Fibroblast of villous mesenchyme (primary cell): ENCODE results near the gene ZNF397. TPM values are rescaled to one million over a fixed set of nuclear protein-coding genes. Genes with fewer than 3 reads are reported as not detected.
"Not testable (repeated sequence)": the region's sequence is repeated elsewhere in the genome, so short reads cannot be mapped to it uniquely, and the experiment has no call there.

ENCODE experiments used
- DNase-seq: peaks from one replicate; pipeline ENCODE4 v3.0.0-alpha.2; 2010; ENCODE audit warnings: low read depth
- H3K4me3 ChIP-seq: 2 replicates; pipeline ENCODE4 v1.5.1; 2011; ENCODE audit warnings: low read depth, mild to moderate bottlenecking, low read length
- total RNA-seq: library from RNA; depleted of rRNA; stranded (reverse); fragments of >200 nt; gene quantifications from 2 replicates; pipeline ENCODE4 v1.2.3, GENCODE V29; 2012
- TF ChIP-seq, protein P1 (sequence below): IDR thresholded peaks from 2 replicates; pipeline ENCODE4 v1.5.1; 2012; ENCODE audit warnings: low read depth, mild to moderate bottlenecking, low read length; ENCODE audit not compliant: insufficient read depth

ZNF397 gene
- total RNA-seq, 1 donor = 8.2 TPM

DNA sequence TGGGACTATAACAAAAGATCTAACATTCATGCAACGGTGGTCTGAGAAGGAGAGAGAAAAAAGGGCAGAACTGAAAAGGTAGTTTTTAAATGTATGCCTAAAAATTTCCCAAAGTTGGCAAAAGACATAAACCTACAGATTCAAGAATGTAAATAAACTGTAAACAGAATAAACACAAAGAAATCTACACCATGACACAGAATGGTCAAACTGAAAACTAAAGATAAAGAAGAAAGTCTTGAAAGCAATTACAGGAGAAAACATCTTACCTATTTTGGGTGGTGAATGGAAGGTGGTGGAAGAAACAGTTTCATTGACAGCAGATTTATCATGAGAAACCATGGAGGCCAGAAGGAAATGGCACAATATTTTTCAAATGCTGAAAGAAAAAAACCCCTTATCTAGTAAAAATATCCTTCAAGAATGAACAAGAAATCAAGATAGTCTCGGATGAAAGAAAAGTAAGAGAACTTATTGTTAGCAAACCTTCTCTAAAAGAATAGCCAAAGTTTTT is 35.6 kb upstream of the ZNF397 start:
- no peak overlapping the region for H3K4me3 ChIP-seq
- TF ChIP-seq, protein P1, sequence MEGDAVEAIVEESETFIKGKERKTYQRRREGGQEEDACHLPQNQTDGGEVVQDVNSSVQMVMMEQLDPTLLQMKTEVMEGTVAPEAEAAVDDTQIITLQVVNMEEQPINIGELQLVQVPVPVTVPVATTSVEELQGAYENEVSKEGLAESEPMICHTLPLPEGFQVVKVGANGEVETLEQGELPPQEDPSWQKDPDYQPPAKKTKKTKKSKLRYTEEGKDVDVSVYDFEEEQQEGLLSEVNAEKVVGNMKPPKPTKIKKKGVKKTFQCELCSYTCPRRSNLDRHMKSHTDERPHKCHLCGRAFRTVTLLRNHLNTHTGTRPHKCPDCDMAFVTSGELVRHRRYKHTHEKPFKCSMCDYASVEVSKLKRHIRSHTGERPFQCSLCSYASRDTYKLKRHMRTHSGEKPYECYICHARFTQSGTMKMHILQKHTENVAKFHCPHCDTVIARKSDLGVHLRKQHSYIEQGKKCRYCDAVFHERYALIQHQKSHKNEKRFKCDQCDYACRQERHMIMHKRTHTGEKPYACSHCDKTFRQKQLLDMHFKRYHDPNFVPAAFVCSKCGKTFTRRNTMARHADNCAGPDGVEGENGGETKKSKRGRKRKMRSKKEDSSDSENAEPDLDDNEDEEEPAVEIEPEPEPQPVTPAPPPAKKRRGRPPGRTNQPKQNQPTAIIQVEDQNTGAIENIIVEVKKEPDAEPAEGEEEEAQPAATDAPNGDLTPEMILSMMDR = no peak
- DNase-seq = no peak

DNA sequence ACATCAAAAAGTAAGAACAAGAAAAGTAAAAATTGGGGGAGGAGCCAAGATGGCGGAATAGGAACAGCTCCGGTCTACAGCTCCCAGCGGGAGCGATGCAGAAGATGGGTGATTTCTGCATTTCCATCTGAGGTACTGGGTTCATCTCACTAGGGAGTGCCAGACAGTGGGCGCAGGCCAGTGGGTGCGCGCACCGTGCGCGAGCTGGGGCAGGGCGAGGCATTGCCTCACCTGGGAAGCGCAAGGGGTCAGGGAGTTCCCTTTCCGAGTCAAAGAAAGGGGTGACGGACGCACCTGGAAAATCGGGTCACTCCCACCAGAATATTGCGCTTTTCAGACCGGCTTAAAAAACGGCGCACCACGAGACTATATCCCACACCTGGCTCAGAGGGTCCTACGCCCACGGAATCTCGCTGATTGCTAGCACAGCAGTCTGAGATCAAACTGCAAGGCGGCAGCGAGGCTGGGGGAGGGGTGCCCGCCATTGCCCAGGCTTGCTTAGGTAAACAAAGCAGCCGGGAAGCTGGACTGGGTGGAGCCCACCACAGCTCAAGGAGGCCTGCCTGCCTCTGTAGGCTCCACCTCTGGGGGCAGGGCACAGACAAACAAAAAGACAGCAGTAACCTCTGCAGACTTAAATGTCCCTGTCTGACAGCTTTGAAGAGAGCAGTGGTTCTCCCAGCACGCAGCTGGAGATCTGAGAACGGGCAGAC is 34.9 kb upstream of the ZNF397 start:
- not testable (repeated sequence) for DNase-seq, H3K4me3 ChIP-seq

DNA sequence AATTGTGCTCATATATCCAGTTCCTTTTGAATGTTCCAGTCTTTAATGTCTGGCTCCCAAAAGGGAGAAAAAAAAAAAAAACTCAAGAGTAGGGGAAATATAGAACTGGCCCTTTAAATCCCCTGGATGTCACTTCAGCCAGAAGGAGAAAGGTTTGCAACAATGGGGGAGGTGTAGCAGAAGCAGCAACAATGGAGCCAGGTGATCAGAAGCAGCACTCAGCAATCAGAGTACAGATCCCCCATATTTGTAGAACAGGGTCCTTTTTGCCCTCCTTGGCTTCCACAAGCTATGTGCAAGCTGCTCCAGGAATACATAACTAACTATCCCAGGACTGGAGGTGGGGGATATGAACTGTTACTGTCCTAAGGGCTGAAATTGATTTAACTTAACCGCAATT is 25.8 kb upstream of the ZNF397 start:
- no peak for DNase-seq
- H3K4me3 ChIP-seq = no peak overlapping the region
- TF ChIP-seq, protein P1 = no peak

DNA sequence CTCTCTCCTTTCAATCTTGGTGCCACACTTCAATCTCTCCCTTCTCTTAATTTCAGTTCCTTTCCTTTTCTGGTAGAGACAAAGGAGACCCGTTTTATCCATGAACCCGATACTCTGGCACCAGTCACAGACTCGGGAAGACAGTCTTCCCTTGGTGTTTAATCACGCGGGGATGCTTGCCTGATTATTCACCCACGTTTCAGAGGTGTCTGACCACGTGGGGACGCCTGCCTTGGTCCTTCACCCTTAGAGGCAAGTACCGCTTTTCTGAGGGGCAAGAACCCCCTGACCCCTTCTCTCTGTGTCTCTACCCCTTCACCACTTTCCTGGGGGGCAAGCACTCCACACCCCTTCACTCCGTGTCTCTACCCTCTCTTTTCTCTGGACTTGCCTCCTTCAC is 24.2 kb upstream of the ZNF397 start:
- not testable (repeated sequence) for H3K4me3 ChIP-seq, DNase-seq

DNA sequence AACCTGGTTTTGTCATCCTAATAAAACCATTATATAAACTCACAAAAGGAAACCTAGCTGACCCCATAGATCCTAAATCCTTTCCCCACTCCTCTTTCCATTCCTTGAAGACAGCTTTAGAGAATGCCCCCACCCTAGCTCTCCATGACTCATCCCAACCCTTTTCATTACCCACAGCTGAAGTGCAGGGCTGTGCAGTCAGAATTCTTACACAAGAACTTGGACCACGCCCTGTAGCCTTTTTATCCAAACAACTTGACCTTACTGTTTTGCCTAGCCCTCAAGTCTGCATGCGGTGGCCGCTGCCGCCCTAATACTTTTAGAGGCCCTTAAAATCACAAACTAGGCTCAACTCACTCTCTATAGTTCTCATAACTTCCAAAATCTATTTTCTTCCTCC is 21.5 kb upstream of the ZNF397 start:
- not testable (repeated sequence) for H3K4me3 ChIP-seq
- DNase-seq = peak; percentile 67

DNA sequence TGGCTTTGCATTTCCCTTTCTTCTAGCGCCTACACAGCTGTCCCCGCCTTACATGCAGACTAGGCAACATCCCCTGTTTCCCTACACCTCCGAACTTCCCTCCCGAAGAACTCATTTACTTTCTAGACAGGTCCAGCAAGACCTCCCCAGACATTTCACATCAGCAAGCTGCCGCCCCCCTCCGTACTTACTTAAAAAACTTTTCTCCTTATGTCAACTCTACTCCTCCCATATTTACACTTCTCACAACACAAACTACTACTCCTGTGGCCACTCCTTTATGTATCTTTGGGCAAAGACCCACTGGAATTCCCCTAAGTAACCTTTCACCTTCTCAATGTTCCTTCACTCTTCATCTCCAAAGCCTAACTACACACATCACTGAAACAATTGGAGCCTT is 20.4 kb upstream of the ZNF397 start:
- DNase-seq = no peak
- TF ChIP-seq, protein P1 = no peak
- no peak overlapping the region for H3K4me3 ChIP-seq

DNA sequence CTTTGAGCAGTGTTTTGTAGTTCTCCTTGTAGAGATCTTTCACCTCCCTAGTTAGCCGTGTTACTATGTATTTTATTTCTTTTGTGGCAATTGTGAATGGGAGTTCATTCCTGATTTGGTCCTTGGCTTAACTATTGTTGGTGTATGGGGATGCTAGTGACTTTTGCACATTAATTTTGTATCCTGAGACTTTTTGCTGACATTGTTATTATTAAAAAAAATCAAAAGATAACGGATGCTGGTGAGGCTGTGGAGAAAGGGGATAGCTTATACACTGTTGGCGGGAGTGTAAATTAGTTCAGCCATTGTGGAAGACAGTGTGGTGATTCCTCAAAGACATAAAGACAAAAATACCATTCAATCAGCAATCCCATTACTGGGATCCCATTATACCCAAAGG is 17.0 kb upstream of the ZNF397 start:
- no peak for DNase-seq
- H3K4me3 ChIP-seq = no peak overlapping the region
- TF ChIP-seq, protein P1 = no peak

DNA sequence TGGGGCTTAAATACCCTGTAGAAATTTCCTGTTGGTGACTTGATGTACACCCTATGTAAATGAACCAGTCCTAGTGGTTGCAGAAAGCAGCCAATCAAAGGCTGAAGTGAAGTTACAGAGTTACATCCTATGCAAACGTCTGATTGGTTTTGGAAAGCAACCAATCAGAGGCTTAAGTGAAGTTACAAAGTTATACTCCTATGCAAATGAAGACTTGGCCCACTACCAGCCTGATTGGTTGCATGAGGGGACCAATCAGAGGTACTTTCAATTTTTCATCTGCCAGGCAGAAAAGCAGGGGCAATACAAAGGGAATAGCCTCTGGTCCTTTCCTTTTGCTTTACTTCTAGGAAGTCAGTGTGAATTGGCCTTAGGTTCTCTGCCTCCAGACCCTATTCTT is 13.6 kb upstream of the ZNF397 start:
- no peak overlapping the region for H3K4me3 ChIP-seq
- DNase-seq = no peak

More for the DNA sequence above, 13.6 kb upstream of the ZNF397 start:
- TF ChIP-seq, protein P1 = no peak
